NCI-H187 treated with DMSO at 0.1 percent for 48 hours (cell line): Measurements from ENCODE around the gene KLK13.

Experiments used
- DNase-seq: peaks from one replicate; lab custom pipeline; 2025; lab: John Stamatoyannopoulos, UW

Gene KLK13

GRCh38 chr19:51091895-51092873 lies 27.3 kb upstream of the KLK13 start:
- DNase-seq: peak; percentile 61

- no peak for DNase-seq
These were observed 26.2 kb upstream of the KLK13 start for GRCh38 chr19:51091126-51091525.

- no peak for DNase-seq
These were observed 25.6 kb upstream of the KLK13 start for GRCh38 chr19:51090471-51090870.

GRCh38 chr19:51089786-51090185 lies 24.9 kb upstream of the KLK13 start:
- no peak for DNase-seq

- no peak for DNase-seq
These were observed 21.4 kb upstream of the KLK13 start for GRCh38 chr19:51086153-51086850.

- no peak for DNase-seq
These were observed 19.6 kb upstream of the KLK13 start for GRCh38 chr19:51084505-51084904.

GRCh38 chr19:51083783-51084182 lies 18.9 kb upstream of the KLK13 start:
- no peak for DNase-seq

- no peak for DNase-seq
These were observed 18.3 kb upstream of the KLK13 start for GRCh38 chr19:51083181-51083580.

GRCh38 chr19:51082611-51083010 lies 17.7 kb upstream of the KLK13 start, which contains the start of gene KLK14:
TSS of gene KLK14 (minus strand) at chr19:51082887. CDS start at chr19:51082614, 273 bp downstream.
- no peak for DNase-seq

- no peak for DNase-seq
These were observed 16.6 kb upstream of the KLK13 start for GRCh38 chr19:51081476-51081875.

- no peak for DNase-seq
These were observed 14.7 kb upstream of the KLK13 start for GRCh38 chr19:51079481-51080110.

GRCh38 chr19:51078731-51079130 lies 13.8 kb upstream of the KLK13 start:
- no peak for DNase-seq

- no peak for DNase-seq
These were observed 13.2 kb upstream of the KLK13 start for GRCh38 chr19:51078104-51078503.

- DNase-seq: no peak
These were observed 11.8 kb upstream of the KLK13 start for GRCh38 chr19:51076631-51077213.

GRCh38 chr19:51075998-51076397 lies 11.1 kb upstream of the KLK13 start:
- no peak for DNase-seq

GRCh38 chr19:51071095-51071405 lies 6.2 kb upstream of the KLK13 start:
- no peak for DNase-seq

GRCh38 chr19:51070334-51071094 lies 5.6 kb upstream of the KLK13 start:
- DNase-seq: no peak

GRCh38 chr19:51066393-51067186 lies 1.7 kb upstream of the KLK13 start:
- no peak for DNase-seq

- no peak for DNase-seq
These were observed 499 bp upstream of the KLK13 start for GRCh38 chr19:51065221-51065960.

- no peak for DNase-seq
These were observed 1.2 kb downstream of the KLK13 start for GRCh38 chr19:51063664-51064063.
